GM19455 (cell line): ENCODE data around the gene ARL15.

Experiments
- ATAC-seq: cut with Tn5 transposase; IDR thresholded peaks from one replicate; pipeline ENCODE4 v1.9.1; 2021; ENCODE audit not compliant: unreplicated experiment

The ARL15 gene

GRCh38 chr5:54254482-54255198, 55.7 kb downstream of the ARL15 start:
- ATAC-seq, result no peak

DNA sequence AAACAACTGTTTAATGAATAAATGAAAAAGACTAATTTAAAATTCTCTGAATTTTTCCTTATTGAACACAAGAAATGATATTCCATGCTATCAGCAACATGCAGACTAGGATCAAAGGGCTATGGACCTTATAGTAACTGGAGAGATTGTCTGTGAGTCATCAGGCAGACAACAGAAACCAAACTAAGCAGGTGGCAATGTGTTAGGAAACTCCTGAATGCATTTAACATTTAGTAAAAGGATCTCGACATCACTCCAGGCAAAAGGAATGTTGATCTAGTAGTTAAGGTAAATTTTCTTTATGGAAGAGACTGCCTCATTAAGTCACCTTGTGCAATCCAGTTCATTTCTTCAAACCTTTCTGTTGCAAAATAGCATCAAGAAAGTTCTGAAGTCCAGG, 58.4 kb downstream of the ARL15 start:
- ATAC-seq, result no peak

GRCh38 chr5:54249210-54250028, 61.0 kb downstream of the ARL15 start:
- ATAC-seq, result no peak

DNA sequence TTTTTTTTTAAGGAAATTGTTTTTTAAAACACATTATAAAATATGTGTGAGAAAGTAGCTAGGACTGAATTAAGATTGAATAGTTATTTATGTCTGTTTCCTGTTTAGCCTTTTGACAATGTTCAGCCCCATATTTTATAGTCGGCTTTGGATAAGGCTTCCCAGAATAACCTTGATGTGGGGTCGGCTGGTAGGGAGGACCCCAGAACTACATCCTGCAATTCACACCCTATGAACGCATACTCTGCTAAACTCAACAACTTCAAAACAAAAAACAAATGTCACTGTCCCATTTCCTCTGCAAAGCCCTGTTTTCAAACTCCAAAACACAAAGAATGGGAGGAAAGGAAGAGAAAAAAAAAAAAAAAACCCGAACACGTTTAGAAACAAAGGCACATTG, 63.1 kb downstream of the ARL15 start:
- ATAC-seq, result no peak

- ATAC-seq, result peak; percentile 80
Measured at GRCh38 chr5:54243483-54244080, 66.8 kb downstream of the ARL15 start.

DNA sequence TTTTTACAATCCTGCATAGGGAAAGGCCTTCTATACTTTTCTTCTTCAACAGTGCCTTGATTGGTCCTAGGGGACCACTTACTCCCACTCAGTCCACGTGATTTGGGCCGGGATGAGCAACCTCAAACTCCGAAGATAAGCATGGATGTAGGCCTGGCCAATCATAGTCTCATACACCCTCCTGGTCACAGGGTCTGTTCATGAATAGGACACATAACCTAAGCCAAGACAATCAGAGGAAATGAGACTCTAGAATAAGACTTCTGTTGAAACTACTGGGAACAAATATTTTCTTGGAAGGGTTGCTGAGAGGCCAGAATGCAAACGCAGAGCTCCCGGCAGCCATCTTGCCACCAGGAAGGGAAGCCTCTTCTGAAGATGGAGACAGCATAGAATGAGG, 68.1 kb downstream of the ARL15 start:
- ATAC-seq, result no peak

DNA sequence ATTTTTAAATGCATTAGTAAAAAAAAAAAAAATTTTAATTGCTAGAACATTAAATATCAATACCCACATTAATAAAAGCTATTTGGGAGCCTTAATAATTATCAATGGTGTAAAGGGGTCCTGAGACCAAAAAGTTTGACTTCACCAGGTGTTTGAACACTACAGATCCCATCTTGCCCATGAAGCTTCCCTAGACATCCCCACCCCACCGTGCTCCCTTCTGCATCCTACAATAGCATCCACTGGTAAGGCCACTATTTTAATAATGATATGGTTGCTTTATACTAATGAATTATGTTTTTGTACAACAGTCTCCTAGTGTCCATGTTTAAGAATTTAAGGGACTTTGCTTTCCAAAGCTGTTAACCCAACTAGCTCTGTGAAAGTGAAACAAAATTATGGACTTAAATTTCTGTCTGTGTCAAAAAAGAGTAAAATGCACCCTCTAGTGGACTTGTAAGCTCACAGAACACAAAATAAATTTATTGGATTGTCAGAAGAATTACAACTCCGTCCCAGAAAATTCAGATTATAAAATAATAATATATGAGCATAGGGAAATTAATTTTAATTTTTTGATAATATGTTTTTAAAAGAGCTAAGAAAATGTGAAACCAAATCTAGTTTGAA, 76.0 kb downstream of the ARL15 start:
- no peak for ATAC-seq

GRCh38 chr5:54230936-54231685, 79.3 kb downstream of the ARL15 start:
- no peak for ATAC-seq

DNA sequence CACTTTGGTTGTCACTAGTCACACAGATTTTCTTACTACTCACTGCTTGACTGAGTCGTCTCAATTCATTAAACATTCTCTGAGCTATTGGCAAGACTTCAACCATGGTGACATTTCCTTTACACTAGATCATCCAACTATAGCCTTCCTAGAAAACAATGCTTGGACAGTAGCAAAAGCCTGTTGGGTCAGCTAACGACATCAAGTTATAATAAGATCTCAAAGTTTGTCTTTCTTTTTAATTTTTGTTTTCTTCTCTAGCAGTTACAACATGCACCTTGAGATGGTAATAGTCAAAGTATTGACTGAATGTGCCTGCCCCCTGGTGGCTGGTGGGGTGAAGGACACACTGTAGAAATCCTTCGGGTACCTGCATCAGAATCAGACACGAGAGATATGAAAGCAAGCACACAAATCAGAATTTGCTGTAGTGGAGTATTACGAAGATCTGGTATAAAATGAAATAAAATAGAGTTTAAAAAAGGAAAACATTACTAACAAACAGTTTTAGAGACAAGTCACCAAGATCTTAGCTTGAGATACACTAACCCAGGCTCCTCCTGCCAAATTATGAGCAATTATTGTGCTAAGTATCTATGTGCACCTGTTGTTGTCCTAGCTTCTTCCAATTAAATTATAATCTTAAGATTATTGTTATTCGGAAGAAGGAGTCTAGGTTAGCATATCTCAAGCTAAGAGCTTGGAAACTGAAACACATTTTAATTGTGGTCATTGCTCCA, 81.2 kb downstream of the ARL15 start:
- peak; percentile 91 for ATAC-seq

- no peak for ATAC-seq
Measured at GRCh38 chr5:54227759-54228158, 82.6 kb downstream of the ARL15 start.

DNA sequence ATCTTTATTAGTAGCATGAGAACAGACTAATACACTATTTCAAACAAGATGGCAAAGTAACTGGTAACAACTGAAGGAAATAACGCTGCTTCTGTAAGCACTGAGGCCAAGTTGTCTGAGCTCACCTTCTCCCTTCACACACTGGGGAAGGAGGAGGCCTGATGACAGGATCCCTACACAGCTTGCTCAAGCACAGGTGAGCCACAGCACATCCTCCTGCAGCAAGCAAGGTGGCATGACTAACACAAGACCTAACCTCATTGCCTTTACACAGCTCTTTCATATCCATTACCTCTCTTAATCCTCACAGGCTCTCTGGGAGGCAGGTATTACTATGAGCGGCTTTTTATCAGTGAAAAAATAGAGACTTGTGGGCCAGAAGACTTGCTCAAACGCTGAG, 83.3 kb downstream of the ARL15 start:
- no peak for ATAC-seq

- ATAC-seq, result no peak
Measured at GRCh38 chr5:54226215-54226614, 84.2 kb downstream of the ARL15 start.

- ATAC-seq, result no peak
Measured at GRCh38 chr5:54224103-54224826, 86.1 kb downstream of the ARL15 start.

GRCh38 chr5:54222336-54222735, 88.0 kb downstream of the ARL15 start:
- no peak for ATAC-seq

- no peak for ATAC-seq
Measured at GRCh38 chr5:54221135-54221534, 89.2 kb downstream of the ARL15 start.

DNA sequence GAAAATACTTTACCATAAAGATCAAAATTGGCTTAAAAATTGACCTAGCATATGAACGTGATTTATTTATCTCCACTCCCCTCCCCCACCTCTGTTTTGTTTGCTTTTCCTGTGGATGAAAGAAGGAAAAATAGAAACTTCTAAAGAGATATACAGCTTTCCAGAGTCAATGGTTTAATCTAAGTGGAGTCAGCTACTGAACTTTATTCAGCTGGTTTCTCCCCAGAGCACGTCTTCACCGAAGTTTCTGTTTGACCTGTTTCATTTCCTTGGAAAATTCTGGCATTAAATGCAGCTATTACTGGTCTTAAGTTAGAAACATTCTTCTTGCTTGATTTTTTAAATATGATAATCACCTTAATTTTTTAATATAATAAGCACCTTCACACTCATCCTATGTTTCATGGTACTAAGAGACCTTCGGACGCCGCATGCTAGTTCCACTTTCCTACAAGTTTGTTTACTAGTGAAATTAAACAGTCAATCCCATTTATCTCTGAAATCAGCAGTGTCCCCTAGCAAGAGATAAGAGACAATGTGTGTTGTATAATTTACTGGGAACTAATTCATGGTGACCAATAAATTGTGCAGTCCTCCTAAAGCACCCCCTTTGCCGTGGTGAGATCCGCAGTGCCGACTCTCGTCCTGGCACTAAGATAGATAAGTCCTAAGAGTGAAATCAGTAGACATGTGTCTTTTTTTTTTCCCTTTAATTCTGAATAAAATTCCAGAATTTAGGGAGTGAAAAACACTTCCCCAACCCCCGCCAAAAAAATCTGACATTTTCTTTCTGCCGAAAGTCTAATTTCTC, 89.9 kb downstream of the ARL15 start:
- ATAC-seq, result no peak

DNA sequence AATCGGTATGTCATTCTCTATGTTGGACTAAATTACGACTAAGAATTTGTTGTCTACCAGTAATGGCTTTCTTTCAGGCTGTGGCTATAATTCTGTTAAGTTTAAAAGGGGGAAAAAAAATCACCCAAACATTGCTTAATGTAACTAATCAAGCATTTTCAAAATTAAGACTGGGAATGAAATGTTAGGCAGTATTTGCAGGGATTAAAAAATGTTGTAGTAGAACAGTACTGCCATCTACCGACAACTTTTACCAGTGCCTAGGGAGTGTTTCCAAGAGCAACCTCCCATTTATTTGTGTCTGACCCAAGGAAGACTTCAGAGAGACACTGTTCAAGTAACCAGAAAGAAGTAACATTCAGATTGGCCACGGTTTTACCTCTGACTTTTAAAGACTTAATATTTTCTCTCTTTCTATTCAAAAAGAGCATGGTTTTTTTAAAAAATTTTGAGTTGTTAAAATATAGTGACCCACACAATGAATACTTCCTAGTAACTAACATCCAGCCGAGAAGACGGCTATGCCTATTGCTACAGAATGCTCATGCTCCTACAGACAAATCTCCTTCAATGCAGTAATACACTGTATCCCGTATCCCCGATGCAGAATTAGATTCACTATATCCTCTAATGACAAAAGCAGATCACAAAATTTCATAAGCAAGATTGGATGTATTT, 92.4 kb downstream of the ARL15 start:
- peak; percentile 66 for ATAC-seq

GRCh38 chr5:54215233-54215736, 95.1 kb downstream of the ARL15 start:
- no peak for ATAC-seq
